Ishikawa (cell line): Measurements from ENCODE around the gene SLC2A4RG.

ENCODE experiments used
- EGR1 ChIP-seq: IDR thresholded peaks from 2 replicates; pipeline ENCODE4 v1.6.1; 2012
- EP300 ChIP-seq: IDR thresholded peaks from 2 replicates; pipeline ENCODE4 v1.6.1; 2012; ENCODE audit warnings: borderline replicate concordance

DNA sequence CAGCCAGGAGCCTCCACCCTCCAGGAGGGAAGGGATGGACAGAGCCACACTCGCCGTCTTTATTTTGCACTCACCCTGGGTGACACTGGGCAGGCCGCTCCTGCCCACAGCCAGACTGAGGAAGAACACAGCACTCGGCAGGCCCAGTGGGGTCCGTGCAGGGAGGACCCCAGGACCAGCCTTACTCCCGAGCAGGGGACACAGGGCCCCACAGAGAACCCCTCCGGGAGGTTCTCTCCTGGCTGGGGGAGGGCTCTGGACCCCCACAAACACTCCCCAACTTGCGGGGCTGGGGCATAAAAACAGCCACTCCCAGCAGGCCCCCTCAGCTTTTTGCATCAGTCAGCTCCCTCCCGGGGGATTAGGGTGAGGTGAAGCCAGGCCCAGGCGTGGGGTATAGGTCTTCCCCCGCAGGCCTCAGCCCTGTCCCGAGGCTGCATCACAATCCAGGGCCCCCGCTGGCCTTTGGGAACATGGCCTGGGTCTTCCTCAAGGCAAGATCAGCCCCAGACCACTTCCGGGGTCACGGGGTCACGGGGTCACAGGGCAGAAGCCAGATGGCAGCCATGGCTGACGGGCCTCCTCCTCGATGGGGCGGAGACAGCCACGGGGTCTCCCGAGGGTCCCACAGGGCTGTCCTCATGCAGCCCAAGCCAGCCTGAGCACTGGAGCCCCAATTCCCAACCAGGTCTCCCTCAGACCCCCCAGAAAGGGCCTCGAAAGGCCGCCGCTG is 39.9 kb upstream of the SLC2A4RG start:
- no peak for TF ChIP-seq EGR1
- TF ChIP-seq EP300 = no peak
